Right lobe of liver (tissue), 6 donors: ENCODE results near the gene ATP5F1E. TPM values are rescaled to one million over a fixed set of nuclear protein-coding genes. Genes with fewer than 3 reads are reported as not detected.
A peak's percentile ranks its signal among the peaks of the same experiment; 100 is the strongest.

ENCODE experiments used
- ATAC-seq, 4 donors: fragments of 200-7000 bp; cut with Tn5 transposase; one replicate each; pipeline ENCODE4 v1.9.1; 2020; ENCODE audit warnings: mild to moderate bottlenecking in 4 of 4, moderate library complexity in 4 of 4
- DNase-seq, 3 donors: peaks; one replicate each; pipeline ENCODE4 v3.0.0-alpha.2; 2020
- H3K27ac ChIP-seq, 3 donors: fragments of 200-600 bp; one replicate each; pipeline ENCODE4 v1.8.0; 2022
- H3K27me3 ChIP-seq, 2 donors: fragments of 200-600 bp; one replicate each; pipeline ENCODE4 v1.8.0; 2022
- H3K36me3 ChIP-seq, 4 donors: fragments of 200-600 bp; sonication (generic) in 1 of 4; one replicate each; pipeline versions ENCODE4 v1.5.1 to v1.8.0; 2017 to 2022; ENCODE audit warnings: control low read depth in 1 of 4
- H3K4me1 ChIP-seq, 4 donors: fragments of 200-600 bp; sonication (generic) in 1 of 4; one replicate each; pipeline versions ENCODE4 v1.5.1 to v1.8.0; 2017 to 2022; ENCODE audit warnings: control low read depth in 1 of 4
- H3K4me3 ChIP-seq, 3 donors: fragments of 200-600 bp; one replicate each; pipeline ENCODE4 v1.8.0; 2022
- H3K9me3 ChIP-seq, 4 donors: fragments of 200-600 bp; sonication (generic) in 1 of 4; one replicate each; pipeline versions ENCODE4 v1.5.1 to v1.8.0; 2017 to 2022; ENCODE audit warnings: control low read depth in 1 of 4
- CTCF ChIP-seq, 4 donors: fragments of 200-600 bp in 3 of 4; fragments of 450-650 bp in 1 of 4; IDR thresholded peaks; one replicate each; pipeline versions ENCODE4 v1.5.1 to v1.8.0; 2016 to 2022; ENCODE audit warnings: antibody characterized with exemption in 4 of 4, mild to moderate bottlenecking in 2 of 4
- POLR2A ChIP-seq: fragments of 450-650 bp; IDR thresholded peaks from one replicate; pipeline ENCODE4 v1.6.1; 2017; ENCODE audit warnings: antibody characterized with exemption, mild to moderate bottlenecking
- WGBS: methylation state at CpG from one replicate; pipeline ENCODE4 v1.1.6; 2018; ENCODE audit warnings: low coverage, low lambda C conversion rate; ENCODE audit not compliant: insufficient coverage; ENCODE audit errors: missing lambda C conversion rate; 5-methylcytosine and 5-hydroxymethylcytosine counted together
- intact Hi-C, 2 donors: fragments of 100-400 bp; cut with DNase I; formaldehyde crosslinking; loops; one replicate each; pipeline versions ENCODE4 v1.11.2 to v1.14.1; 2022
- total RNA-seq, 6 experiments: library from RNA; depleted of rRNA in 2 of 6; stranded (reverse); fragments of >200 nt in 2 of 6; fragmentation: NEBNext Ultra II Directional in 3 of 6; extraction: Animal tissue kit (Norgen Biotek cat#: 25700) in 3 of 6; gene quantifications; one replicate each; pipeline versions ENCODE4 v1.1.0 to v1.2.4, GENCODE V29; 2016 to 2023
- donor health status: DM: no; HTN: yes; CAD: no.
- donor health status: DM: no; HTN: no; CAD: no.
- donor health status: DM: no; HTN: no; CAD: no.
- donor health status: DM: no; HTN: yes; CAD: no.
- donor health status: DM: no; HTN: yes; CAD: no.

The ATP5F1E gene
- total RNA-seq, 6 experiments from 2014 or later: 15.8 to 34.6 (median 30.5) TPM

- intact Hi-C loops: no loop called here
- H3K4me3 ChIP-seq: no peak overlapping the region
- peak; percentile 26 to 57 (median 40) for ATAC-seq
- TF ChIP-seq CTCF (IDR thresholded peaks at IDR 0.05): no peak
- TF ChIP-seq POLR2A: no peak
- H3K27ac ChIP-seq: peak overlapping the region; percentile 41 to 87 (median 84)
- no peaks in the 10 kb centered on the region for H3K27me3 ChIP-seq
- WGBS: 66% methylated on average over 19 of the region's 23 CpGs
- DNase-seq: peak in 2 of 3 donors; percentile 49
- H3K36me3 ChIP-seq: peaks cover 0 to 81% (median 28%) of the 10 kb centered on the region in 4 donors
- no peaks in the 10 kb centered on the region for H3K9me3 ChIP-seq
- peaks cover 0 to 51% (median 15%) of the 10 kb centered on the region in 4 donors for H3K4me1 ChIP-seq
Measured at GRCh38 chr20:58993332-58994248, 38.5 kb downstream of the ATP5F1E start.

- 38% methylated on average over 2 of the region's 3 CpGs for WGBS
- ATAC-seq (peak in 1 of 4 donors; percentile 13), DNase-seq (no peak)
- intact Hi-C loops: no loop called here
- peaks cover 0 to 54% (median 15%) of the 10 kb centered on the region in 4 donors for H3K4me1 ChIP-seq
- H3K9me3 ChIP-seq: no peaks in the 10 kb centered on the region
- H3K4me3 ChIP-seq: no peak overlapping the region
- H3K27ac ChIP-seq: peak overlapping the region in 2 of 3 donors; percentile 83 to 87
- no peaks in the 10 kb centered on the region for H3K27me3 ChIP-seq
- TF ChIP-seq POLR2A (no peak), CTCF (IDR thresholded peaks at IDR 0.05) (no peak)
- peaks cover 0 to 81% (median 29%) of the 10 kb centered on the region in 4 donors for H3K36me3 ChIP-seq
Measured at GRCh38 chr20:58992911-58993310, 39.2 kb downstream of the ATP5F1E start.

- intact Hi-C loops: no loop called here
- TF ChIP-seq CTCF (IDR thresholded peaks at IDR 0.05): no peak
- peak; percentile 47 for TF ChIP-seq POLR2A
Measured at GRCh38 chr20:58991715-58992114, 40.4 kb downstream of the ATP5F1E start.

GRCh38 chr20:58990651-58991445 is 41.3 kb downstream of the ATP5F1E start:
- H3K4me1 ChIP-seq: peaks cover 0 to 54% (median 13%) of the 10 kb centered on the region in 4 donors
- H3K4me3 ChIP-seq: no peak overlapping the region
- DNase-seq: peak in 1 of 3 donors; percentile 46
- 92% methylated on average over 12 of the region's 14 CpGs for WGBS
- peaks cover 0 to 80% (median 29%) of the 10 kb centered on the region in 4 donors for H3K36me3 ChIP-seq
- TF ChIP-seq CTCF (IDR thresholded peaks at IDR 0.05) (no peak), POLR2A (no peak)
- no peaks in the 10 kb centered on the region for H3K27me3 ChIP-seq
- ATAC-seq: no peak
- peak overlapping the region in 2 of 3 donors; percentile 83 to 87 for H3K27ac ChIP-seq
- intact Hi-C loops: no loop called here
- H3K9me3 ChIP-seq: no peaks in the 10 kb centered on the region

More at GRCh38 chr20:58991715-58992114, 40.4 kb downstream of the ATP5F1E start:
- Histone ChIP-seq H3K36me3 (peaks cover 0 to 81% (median 29%) of the 10 kb centered on the region in 4 donors), H3K9me3 (no peaks in the 10 kb centered on the region), H3K4me1 (peaks cover 0 to 63% (median 17%) of the 10 kb centered on the region in 4 donors), H3K27me3 (no peaks in the 10 kb centered on the region), H3K4me3 (no peak overlapping the region), H3K27ac (peak overlapping the region in 2 of 3 donors; percentile 83 to 87)
- WGBS: 26% methylated on average over 9 of the region's 9 CpGs
- peak in 1 of 3 donors; percentile 73 for DNase-seq
- ATAC-seq: peak; percentile 38 to 48 (median 42)
